RKO (cell line): ENCODE data around the gene ING5.
"Not testable (repeated sequence)": the region's sequence is repeated elsewhere in the genome, so short reads cannot be mapped to it uniquely, and the experiment has no call there.

Experiments used
- DNase-seq: peaks from one replicate; pipeline ENCODE4 v3.0.0-alpha.2; 2016; ENCODE audit warnings: low spot score

ING5 gene

GRCh38 chr2:241701399-241702154 is at the start of gene ING5:
Gene ING5 (plus strand): TSS chr2:241702039. CDS start chr2:241702066, 27 bp downstream.
- DNase-seq: peak; percentile 93

DNA sequence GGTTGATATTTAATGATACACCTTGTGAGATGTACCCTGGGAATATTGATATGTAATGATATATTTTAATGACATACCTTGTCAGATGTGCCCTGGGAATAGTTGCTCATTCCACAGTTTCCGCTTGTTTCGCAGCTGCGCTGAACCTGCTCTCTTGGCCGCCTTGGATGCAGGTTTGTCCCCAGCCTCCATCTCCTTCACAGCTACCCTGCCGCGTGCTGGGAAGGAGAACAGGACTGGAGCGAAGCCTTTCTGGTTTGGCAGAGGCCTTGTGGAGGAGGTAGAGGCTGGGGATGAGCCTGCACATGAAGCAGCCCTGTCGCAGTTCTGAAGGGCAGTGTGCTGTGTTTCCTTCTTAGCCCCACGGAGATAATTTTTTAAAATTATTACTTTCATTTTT is 49.7 kb upstream of the ING5 start:
- no peak for DNase-seq

DNA sequence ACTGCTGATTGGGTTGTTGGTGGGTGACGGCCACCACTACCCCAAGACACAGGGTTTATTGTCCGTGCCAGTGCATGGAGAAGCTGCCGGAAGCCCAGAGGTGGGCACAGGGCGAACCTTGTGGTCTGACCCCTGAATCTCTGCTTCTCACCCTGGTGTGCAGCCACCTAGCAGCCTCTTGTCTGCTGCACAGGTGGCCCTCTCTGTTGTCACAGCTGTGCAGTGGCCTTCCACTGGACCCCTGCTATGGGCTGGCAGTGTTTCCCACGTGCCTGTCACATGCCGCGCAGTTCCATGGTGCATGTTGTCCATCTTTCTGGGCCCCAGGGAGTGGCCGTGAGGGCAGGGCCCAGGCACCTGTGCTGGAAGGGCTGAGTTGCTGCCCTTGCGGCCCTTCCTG is 49.1 kb upstream of the ING5 start:
- DNase-seq: no peak

DNA sequence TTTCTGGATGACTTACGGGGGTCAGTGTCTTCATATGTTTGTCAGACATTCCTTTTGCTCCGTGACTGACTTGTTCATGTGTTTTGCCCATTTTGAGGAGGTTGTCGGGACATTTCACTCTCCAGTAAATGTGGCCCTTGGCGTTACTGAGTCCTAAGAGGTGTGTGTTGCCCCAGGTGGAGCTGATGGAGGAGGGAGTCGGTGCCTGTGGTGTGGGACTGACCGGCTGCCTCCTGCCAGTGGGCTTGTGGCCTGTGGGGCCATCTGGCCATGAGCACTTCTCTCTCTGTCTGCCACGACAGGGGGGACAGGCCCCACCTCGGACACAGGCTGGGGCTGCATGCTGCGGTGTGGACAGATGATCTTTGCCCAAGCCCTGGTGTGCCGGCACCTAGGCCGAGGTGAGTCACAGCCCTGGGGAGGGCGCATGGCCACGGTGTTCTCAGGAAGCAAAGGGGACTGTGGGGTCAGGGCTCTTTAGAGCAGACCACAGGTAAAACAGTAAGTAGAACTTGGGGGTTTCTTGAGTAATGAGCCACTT is 48.6 kb upstream of the ING5 start:
- DNase-seq: no peak

DNA sequence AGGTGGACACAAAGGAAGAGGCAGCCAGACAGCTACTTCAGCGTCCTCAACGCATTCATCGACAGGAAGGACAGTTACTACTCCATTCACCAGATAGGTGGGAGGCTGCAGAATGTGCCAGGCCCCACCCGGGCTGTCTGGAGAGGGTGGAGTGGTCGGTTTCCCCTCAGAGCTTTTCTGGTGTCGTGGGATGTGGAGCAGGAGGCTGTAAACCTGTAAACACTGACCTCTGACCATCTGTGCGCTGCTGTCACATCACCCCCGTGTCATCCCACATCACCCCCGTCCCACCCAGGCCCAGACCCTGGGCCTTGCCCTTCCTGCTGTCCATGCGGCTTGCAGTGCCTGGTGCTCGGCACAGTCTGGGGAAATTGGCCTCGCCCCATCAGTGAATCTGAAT is 47.3 kb upstream of the ING5 start:
- DNase-seq: no peak

DNA sequence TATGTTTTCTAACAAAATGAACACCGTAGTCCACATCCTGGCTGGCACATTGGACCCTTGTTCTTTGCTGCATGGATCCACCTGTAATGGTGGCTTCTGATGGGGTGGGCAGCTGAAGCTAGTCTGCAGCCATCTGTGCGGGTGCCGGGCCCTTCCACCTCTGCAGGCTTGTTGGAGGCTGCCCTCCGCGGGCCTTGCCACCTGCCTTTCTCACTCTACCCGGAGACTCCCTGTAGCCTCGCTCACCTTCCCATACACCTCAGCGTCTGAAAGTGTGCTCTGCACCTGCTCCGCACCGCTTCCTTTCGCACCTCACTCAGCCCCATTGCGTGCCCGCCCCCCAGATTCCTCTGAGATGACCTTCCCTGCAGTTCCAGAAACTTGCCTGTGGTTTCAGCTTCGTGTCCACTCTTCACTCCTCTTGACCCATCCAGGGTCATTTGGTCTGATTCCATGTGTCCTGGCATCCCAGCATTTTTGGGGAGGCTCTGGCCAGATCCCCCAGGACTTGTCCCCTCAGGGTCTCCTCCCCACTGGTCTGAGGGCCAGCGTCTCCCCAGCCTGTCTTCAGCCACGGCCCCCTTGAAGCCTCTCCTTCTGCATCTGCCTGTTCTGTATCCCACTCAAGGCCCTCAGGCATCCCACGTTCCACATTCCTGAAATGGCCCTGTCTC is 46.2 kb upstream of the ING5 start:
- DNase-seq: no peak

- DNase-seq: no peak
Observed at GRCh38 chr2:241656190-241656741, 45.6 kb upstream of the ING5 start.

- no peak for DNase-seq
Observed at GRCh38 chr2:241657786-241658254, 44.0 kb upstream of the ING5 start.

DNA sequence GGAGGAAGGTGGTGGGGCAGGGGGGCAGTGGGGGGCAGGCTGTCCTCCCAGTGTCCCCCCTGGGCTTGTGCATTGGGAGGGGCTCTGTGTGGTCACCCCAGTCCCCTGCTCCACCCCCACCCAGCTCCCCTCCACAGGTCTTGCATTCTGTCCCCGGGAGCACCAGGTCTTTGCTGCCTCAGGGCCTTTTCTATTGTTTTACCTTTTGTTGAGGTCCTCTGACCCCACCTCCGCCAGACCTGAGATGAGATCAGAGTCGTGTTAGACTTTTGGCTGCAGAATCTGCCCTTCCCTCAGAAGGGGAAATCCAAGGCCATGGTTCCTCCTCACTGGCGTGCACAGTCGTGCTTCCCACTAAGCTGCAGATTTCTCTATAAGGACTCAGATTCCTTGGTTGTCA is 43.5 kb upstream of the ING5 start:
- no peak for DNase-seq

DNA sequence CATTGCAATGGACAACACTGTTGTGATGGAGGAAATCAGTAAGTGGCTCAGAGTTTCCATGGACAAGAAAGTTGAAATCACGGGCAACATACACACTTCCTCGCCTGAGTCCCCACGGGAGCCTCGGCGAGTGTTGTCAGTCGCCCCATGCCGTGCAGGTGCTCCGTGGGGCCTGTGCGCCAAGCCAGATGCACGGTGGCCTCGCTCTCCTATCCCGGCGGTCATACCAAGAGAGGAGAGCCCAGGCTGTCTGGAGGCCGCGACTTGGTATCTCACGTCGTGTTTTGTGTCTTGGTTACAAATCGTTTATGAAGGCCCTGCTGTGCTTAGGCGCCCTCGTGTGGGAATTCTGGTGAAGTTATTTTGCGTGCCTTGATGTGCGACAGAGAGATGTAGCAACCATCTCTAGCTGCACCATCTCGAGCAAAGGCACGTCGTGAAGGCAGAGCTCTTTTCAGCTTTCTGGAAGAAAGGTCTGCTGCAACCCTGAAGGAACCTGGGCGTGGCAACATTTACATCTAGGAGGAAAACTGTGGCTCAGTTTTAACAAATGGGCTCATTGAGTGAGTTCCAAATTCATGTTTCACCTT is 42.6 kb upstream of the ING5 start:
- DNase-seq: peak; percentile 51

- DNase-seq: no peak
Observed at GRCh38 chr2:241660593-241661213, 41.1 kb upstream of the ING5 start.

GRCh38 chr2:241662731-241663130 is 39.1 kb upstream of the ING5 start:
- DNase-seq: not testable (repeated sequence)

- DNase-seq: no peak
Observed at GRCh38 chr2:241665731-241666440, 36.0 kb upstream of the ING5 start.

DNA sequence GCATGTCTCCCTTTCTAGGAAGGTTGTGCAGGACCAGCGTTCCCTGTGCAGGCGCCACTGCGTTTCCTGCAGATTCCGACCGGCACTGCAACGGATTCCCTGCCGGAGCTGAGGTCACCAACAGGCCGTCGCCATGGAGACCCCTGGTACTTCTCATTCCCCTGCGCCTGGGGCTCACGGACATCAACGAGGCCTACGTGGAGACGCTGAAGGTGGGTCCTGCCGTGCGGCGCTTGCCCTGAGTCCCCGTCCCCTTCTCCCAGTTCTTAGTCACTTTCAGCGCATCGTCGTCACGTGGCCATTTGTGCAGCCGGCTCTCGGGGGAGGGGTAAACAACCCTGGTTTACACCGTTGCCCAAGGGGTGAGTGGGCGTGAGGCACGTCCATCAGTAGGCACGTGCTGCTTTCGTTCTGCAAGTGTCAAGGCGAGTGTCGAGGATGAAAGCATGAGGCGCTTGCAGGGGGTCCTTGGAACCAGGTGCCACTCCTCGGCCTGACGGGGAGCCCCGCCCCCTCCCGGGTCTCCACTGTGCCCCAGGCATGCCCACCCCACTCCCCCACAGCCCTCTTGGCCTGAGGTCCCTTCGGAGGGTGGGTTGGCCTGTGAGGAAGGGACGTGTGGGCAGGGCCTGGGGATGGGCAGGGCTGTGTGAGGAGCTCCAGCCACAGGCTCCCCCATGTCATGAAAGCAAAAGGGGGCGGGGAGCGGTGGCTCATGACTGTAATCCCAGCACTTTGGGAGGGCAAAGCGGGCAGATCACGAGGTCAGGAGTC is 35.0 kb upstream of the ING5 start:
- no peak for DNase-seq

- no peak for DNase-seq
Observed at GRCh38 chr2:241668354-241668753, 33.5 kb upstream of the ING5 start.

DNA sequence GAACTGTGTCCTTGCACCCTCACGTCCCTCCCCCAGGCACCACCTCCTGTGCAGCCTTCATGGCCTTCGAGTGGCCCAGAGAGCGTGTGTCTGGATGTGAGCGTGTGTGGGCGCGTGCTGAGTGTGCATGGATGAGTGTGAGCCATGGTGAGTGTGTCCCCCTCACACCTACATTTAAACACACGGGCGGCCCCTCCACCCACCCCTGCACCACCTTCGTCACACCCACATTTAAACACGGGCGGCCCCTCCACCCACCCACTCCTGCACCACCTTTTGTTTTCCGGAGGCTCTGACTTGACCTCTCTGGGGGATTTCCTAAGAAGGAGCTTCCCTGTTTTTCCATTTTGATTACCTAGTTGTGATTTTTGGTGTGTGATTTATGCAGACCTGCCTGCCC is 33.0 kb upstream of the ING5 start:
- no peak for DNase-seq

DNA sequence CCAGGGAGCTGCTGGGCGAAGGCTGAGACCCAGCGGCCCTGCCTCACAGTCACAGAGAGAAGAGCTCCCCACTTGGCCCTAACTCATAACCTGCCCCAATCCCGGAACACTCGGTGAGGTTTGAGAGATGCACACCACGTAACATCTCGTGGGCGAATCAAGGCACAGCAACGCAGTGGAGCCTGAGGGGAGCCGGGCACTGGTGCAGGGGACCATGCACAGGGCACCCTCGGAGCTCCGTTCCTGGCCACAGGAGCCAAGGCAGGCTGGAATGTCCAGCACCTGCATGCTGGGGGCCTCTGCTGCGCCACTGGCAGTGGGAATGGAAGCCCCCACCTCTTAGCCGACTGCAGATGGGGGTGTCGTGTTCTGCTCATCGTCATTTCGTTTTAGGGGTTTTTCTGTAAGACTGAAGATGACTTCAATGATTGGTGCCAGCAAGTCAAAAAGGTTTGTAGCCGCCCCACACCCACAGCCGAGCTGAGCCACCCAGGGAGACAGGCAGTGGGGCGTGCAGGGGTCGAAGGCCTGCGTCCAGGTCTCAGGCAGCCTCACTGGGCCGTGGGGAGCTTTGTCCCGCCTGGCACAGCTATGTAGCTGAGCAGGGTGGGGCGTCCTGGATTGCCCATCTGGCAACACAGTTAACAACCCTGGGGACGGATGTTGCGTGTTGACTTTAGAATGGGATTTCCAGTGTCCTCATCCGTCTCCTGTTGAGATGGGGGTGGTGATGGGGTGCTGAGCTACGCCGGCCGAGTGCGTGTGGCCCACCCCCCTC is 31.3 kb upstream of the ING5 start:
- DNase-seq: no peak

DNA sequence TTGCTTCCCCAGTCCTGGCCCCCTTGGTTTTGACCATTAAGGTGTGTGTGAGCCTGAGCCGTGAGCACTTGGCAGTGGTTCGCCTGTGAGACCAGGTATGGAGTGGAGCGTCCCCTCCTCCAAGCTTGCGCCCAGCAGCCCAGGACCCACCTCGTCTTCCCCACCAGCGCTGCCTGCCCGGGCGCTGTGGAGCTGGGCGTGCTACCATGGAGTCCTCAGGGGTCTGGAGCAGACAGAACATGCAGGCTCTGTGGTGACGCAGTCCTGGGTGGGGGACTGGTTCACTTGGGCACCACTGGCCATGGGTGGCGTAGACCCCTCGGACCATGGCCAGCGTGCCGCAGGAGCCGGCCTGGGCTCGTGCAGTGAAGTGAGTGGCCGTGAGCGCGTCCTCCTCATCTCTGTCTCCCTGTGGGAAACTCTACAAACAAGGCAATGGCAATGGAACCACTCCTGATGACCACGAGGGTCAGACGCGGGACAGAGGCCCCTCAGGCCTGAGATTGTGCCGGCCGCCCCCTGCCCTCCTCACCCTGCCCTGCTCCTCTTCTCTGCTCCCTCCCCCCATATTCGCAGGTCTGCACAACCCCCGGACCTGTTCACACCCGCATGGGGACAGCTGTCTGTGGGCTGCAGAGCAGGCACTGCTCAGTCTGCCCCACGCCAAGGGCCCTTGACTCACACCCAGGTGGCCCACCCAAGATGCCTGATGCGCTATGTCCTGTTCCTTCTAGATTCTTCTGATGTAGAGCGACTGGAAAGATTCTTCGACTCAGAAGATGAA is 30.2 kb upstream of the ING5 start:
- DNase-seq: no peak
